HG02973 (cell line): Measurements from ENCODE around the gene PRDM16.

Experiments used
- ATAC-seq: cut with Tn5 transposase; IDR thresholded peaks from one replicate; pipeline ENCODE4 v1.9.1; 2021; ENCODE audit warnings: moderate library complexity; ENCODE audit not compliant: unreplicated experiment

The PRDM16 gene

GRCh38 chr1:3345792-3346191 lies 276.8 kb downstream of the PRDM16 start:
- no peak for ATAC-seq

GRCh38 chr1:3346478-3346877 lies 277.5 kb downstream of the PRDM16 start:
- ATAC-seq: no peak

GRCh38 chr1:3347257-3348020 lies 278.4 kb downstream of the PRDM16 start:
- ATAC-seq: no peak

GRCh38 chr1:3348196-3348865 lies 279.3 kb downstream of the PRDM16 start:
- no peak for ATAC-seq

- ATAC-seq: no peak
Observed at GRCh38 chr1:3349161-3349967, 280.4 kb downstream of the PRDM16 start.

GRCh38 chr1:3349968-3350299 lies 280.9 kb downstream of the PRDM16 start:
- ATAC-seq: no peak

- ATAC-seq: no peak
Observed at GRCh38 chr1:3350506-3351261, 281.7 kb downstream of the PRDM16 start.

- ATAC-seq: no peak
Observed at GRCh38 chr1:3351449-3352298, 282.7 kb downstream of the PRDM16 start.

GRCh38 chr1:3352299-3352951 lies 283.4 kb downstream of the PRDM16 start:
- ATAC-seq: no peak

- ATAC-seq: no peak
Observed at GRCh38 chr1:3352952-3353331, 283.9 kb downstream of the PRDM16 start.

- ATAC-seq: no peak
Observed at GRCh38 chr1:3353876-3354275, 284.9 kb downstream of the PRDM16 start.

- no peak for ATAC-seq
Observed at GRCh38 chr1:3355089-3355488, 286.1 kb downstream of the PRDM16 start.

- no peak for ATAC-seq
Observed at GRCh38 chr1:3355894-3356826, 287.2 kb downstream of the PRDM16 start.

- no peak for ATAC-seq
Observed at GRCh38 chr1:3356827-3357460, 287.9 kb downstream of the PRDM16 start.

- no peak for ATAC-seq
Observed at GRCh38 chr1:3357526-3358297, 288.7 kb downstream of the PRDM16 start.

GRCh38 chr1:3359351-3359750 lies 290.3 kb downstream of the PRDM16 start:
- ATAC-seq: no peak

GRCh38 chr1:3359756-3360440 lies 290.9 kb downstream of the PRDM16 start:
- ATAC-seq: no peak
